ENCODE results near the gene ACTL7A.
"Not testable (repeated sequence)": the region's sequence is repeated elsewhere in the genome, so short reads cannot be mapped to it uniquely, and the experiment has no call there.

ACTL7A gene

GRCh38 chr9:108861997-108862396 is at the start of gene ACTL7A:
TSS of gene ACTL7A (plus strand) at chr9:108862266. CDS start at chr9:108862323, 57 bp downstream.
- no peak for DNase-seq

- no peak for DNase-seq
Observed at GRCh38 chr9:108812396-108813025, 49.6 kb upstream of the ACTL7A start.

GRCh38 chr9:108813951-108814601 is 48.0 kb upstream of the ACTL7A start:
- DNase-seq = peak in 30 of 51 donors; percentile 1 to 49 (median 11)

- DNase-seq = no peak
Observed at GRCh38 chr9:108815156-108815555, 46.9 kb upstream of the ACTL7A start.

- peak in 7 of 51 donors; percentile 1 to 10 (median 2) for DNase-seq
Observed at GRCh38 chr9:108816037-108816436, 46.0 kb upstream of the ACTL7A start.

- no peak for DNase-seq
Observed at GRCh38 chr9:108823829-108824228, 38.2 kb upstream of the ACTL7A start.

- DNase-seq = no peak
Observed at GRCh38 chr9:108830272-108830671, 31.8 kb upstream of the ACTL7A start.

- no peak for DNase-seq
Observed at GRCh38 chr9:108831496-108832178, 30.4 kb upstream of the ACTL7A start.

- no peak for DNase-seq
Observed at GRCh38 chr9:108832179-108832500, 29.9 kb upstream of the ACTL7A start.

GRCh38 chr9:108834959-108835665 is 27.0 kb upstream of the ACTL7A start:
- DNase-seq = no peak

- no peak for DNase-seq
Observed at GRCh38 chr9:108835831-108836230, 26.2 kb upstream of the ACTL7A start.

GRCh38 chr9:108836319-108836718 is 25.7 kb upstream of the ACTL7A start:
- DNase-seq = no peak

- DNase-seq = no peak
Observed at GRCh38 chr9:108836781-108837180, 25.3 kb upstream of the ACTL7A start.

- DNase-seq = no peak
Observed at GRCh38 chr9:108837530-108837929, 24.5 kb upstream of the ACTL7A start.

GRCh38 chr9:108838017-108838416 is 24.0 kb upstream of the ACTL7A start:
- DNase-seq = no peak

- not testable (repeated sequence) for DNase-seq
Observed at GRCh38 chr9:108839561-108839960, 22.5 kb upstream of the ACTL7A start.

GRCh38 chr9:108842610-108843295 is 19.3 kb upstream of the ACTL7A start:
- no peak for DNase-seq

GRCh38 chr9:108844391-108844790 is 17.7 kb upstream of the ACTL7A start:
- no peak for DNase-seq

GRCh38 chr9:108844856-108845255 is 17.2 kb upstream of the ACTL7A start:
- DNase-seq = no peak

GRCh38 chr9:108845507-108845906 is 16.6 kb upstream of the ACTL7A start:
- no peak for DNase-seq

- no peak for DNase-seq
Observed at GRCh38 chr9:108845947-108846346, 16.1 kb upstream of the ACTL7A start.

GRCh38 chr9:108848296-108848695 is 13.8 kb upstream of the ACTL7A start:
- DNase-seq = not testable (repeated sequence)

Data from hypothalamus (tissue), 51 donors.